Renal pelvis (tissue), 4 donors: ENCODE measurements around the gene CSTF1. TPM values are rescaled to one million over a fixed set of nuclear protein-coding genes. Genes with fewer than 3 reads are reported as not detected.

Source experiments
- DNase-seq: peaks from one replicate; pipeline ENCODE4 v3.0.0-alpha.2; 2013
- polyA plus RNA-seq, 3 donors: library from polyadenylated mRNA; unstranded; fragments of 120-200 nt; gene quantifications; one replicate each; pipeline ENCODE4 v1.2.1, GENCODE V29; 2013; ENCODE audit not compliant: insufficient read length in 3 of 3

The CSTF1 gene
- polyA plus RNA-seq, 3 donors, result 42.1 to 44.2 (median 43.1) TPM

GRCh38 chr20:56424931-56425330 is 32.5 kb downstream of the CSTF1 start:
- DNase-seq, result no peak

GRCh38 chr20:56426026-56426425 is 33.6 kb downstream of the CSTF1 start:
- no peak for DNase-seq

- DNase-seq, result no peak
Observed at GRCh38 chr20:56426926-56427325, 34.5 kb downstream of the CSTF1 start.

- no peak for DNase-seq
Observed at GRCh38 chr20:56427797-56428196, 35.4 kb downstream of the CSTF1 start.

DNA sequence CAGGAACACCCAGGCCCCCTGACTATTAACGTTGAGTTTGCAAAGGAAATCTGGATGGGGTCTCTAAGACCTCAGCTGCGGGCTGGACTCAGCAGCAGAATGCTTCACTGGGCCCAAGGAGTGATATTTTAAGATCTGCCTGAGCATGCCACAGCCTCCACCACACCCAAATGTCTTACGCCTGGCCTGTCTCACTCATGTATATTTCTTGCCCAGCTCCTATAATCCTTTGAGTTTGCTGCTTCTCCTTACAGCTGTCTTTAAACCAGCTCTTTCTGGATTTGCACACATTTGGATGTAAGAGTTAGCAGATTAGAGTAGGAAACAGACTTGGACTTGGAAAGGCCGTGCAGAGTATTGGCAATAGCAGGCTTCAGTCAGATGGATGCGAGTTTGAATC is 36.0 kb downstream of the CSTF1 start:
- DNase-seq, result no peak

GRCh38 chr20:56428881-56429280 is 36.4 kb downstream of the CSTF1 start:
- DNase-seq, result no peak

DNA sequence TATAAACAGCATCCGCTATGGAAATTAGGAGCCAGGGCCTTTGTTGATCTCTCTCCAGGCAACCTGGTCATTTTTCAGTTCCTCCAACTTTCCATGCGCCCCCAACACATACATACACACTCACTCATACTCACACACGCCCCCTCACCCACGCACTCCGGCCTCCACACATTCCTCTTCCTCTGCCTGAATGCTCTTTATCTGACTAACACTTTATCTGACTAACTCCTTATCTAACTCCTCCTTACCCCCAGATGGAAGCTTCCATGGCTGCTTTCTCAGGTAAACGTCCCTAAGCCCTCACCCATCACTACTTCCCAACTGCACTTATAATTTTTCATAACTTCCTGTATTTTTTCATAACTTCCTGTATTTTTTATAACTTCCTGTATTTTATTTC is 37.1 kb downstream of the CSTF1 start:
- DNase-seq, result no peak

DNA sequence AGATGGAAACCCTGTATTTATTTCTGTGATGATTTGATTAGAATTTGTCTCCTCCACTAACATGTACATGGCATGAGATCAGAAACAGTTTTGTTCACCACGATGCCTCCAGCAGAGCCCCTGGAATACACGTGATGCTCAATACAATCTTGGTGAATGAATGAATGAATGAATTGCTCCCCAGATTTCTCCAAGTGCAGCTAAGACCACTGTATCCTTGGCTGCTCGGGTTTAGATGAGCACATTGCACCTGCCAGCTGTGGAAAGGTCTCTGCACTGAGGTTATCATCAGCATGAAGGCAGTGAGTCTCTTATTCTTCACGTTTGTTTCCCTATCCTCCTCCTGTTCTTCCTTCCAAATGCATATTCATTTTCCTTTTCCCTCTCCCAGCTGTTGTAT is 37.5 kb downstream of the CSTF1 start:
- no peak for DNase-seq

GRCh38 chr20:56430461-56430860 is 38.0 kb downstream of the CSTF1 start:
- DNase-seq, result no peak

GRCh38 chr20:56430957-56431356 is 38.5 kb downstream of the CSTF1 start:
- no peak for DNase-seq

DNA sequence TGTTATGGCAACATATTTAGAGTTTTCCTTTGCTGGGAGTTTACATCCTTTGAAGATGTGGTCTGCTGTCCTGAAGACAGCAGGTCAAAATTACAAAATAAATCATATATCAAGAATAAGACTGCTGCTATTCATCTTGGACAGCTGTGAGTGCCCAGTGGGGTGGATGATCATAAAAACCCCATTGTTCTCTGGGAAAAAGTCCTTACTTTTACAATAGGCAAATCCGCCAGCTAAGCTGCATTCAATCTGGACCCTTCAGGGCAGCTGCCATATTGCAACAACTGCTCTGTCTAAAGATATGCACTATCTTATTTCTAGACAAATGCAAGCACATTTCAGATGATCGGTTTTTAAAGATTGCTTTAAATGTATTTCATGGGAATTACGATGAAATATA is 39.0 kb downstream of the CSTF1 start:
- no peak for DNase-seq

- DNase-seq, result no peak
Observed at GRCh38 chr20:56433221-56433879, 40.9 kb downstream of the CSTF1 start.

- no peak for DNase-seq
Observed at GRCh38 chr20:56433880-56434255, 41.4 kb downstream of the CSTF1 start.

DNA sequence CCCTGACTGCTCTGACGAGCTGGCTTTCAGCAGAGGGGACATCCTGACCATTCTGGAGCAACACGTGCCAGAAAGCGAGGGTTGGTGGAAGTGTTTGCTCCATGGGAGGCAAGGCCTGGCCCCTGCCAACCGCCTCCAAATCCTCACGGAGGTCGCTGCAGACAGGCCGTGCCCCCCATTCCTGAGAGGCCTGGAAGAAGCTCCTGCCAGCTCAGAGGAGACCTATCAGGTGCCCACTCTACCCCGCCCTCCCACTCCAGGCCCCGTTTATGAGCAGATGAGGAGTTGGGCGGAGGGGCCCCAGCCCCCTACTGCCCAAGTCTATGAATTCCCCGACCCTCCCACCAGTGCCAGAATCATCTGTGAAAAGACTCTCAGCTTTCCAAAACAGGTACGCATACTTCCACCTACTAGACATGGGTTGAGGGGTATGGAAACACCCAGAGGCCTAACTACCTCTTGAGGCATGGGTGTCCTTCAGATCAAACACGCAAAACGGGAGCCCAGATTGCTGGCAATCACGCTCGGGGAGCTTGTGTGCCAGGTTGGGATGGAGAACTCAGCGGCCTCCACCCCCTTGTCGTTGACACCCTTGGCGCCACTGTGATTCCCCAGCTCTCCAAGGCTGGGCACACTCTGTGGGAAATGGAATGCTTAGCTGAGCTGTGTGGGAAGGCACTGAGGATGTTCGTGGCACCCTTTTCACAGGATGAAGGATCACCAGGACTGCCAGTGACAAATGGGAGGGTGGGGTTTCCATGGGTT is 44.9 kb downstream of the CSTF1 start:
- no peak for DNase-seq

DNA sequence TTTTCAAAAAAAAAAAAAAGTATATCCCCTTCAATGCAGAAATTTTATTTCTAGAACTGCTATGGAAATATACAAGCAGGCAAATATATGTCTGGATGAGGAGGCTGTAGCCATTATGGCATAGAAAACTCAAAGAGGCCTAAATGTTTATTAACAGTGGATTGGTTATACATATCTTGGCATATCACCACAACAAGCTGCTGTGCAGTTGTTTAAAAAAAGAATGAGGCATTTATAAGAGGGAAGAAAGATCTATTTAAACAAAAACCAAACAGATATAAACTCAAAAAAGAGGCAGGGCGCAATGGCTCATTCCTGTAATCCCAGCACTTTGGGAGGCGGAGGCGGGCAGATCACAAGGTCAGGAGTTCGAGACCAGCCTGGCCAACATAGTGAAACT is 45.8 kb downstream of the CSTF1 start:
- DNase-seq, result no peak

DNA sequence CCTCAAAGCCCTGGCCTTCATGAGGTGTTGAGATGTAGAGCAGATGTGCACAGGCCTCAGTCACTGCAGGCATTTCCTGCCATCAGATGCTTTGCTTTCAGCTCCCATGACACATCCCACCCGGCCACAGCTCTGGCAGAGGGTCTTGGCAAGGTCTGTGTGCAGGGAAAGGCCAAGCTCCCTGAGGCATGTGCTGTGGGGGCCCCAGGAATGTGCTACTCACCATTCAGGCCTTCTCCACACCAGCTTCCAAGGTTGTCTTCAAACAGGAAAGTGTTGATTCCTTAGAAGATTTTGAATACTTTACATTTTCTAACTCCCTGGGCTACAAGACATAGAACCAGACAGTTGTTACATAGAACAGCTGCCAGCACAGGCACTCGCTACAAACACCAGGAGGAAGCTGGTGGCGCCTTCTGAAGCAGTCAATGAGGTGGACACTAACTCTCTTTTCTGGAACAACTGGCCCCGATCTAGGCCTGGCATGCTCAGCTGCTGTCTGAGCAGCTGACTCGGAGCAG is 47.4 kb downstream of the CSTF1 start:
- peak; percentile 58 for DNase-seq

DNA sequence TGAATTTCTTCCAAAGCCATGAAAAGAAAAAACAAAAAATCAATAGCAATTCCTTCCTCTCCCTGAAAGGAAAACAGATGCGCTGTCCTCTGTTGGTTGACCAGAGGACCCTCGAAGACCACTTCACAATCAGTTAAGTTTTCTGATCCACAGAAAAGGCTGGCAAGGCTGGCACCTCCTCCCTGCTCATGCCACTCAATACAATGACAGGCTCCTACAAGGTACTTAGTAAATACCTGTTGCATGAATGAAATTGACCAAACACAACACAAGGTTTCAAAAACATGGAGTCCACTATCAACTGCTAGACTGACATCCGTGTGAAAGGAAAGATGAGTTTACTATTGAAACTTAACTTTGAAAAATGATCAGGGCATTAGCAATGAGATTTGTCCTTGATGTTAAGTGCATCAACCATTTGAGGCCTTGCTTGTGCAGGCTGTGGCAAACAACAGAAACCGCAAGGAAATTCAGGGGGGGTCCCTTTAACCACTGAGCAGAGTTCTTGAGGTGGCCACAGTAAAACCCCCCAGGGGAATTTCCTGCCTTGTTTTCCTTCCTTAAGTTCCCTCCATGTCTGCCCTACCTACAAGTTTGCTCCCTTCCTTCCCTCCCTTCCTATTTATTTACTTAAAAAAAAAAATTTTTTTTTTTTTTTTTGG is 48.0 kb downstream of the CSTF1 start:
- no peak for DNase-seq

DNA sequence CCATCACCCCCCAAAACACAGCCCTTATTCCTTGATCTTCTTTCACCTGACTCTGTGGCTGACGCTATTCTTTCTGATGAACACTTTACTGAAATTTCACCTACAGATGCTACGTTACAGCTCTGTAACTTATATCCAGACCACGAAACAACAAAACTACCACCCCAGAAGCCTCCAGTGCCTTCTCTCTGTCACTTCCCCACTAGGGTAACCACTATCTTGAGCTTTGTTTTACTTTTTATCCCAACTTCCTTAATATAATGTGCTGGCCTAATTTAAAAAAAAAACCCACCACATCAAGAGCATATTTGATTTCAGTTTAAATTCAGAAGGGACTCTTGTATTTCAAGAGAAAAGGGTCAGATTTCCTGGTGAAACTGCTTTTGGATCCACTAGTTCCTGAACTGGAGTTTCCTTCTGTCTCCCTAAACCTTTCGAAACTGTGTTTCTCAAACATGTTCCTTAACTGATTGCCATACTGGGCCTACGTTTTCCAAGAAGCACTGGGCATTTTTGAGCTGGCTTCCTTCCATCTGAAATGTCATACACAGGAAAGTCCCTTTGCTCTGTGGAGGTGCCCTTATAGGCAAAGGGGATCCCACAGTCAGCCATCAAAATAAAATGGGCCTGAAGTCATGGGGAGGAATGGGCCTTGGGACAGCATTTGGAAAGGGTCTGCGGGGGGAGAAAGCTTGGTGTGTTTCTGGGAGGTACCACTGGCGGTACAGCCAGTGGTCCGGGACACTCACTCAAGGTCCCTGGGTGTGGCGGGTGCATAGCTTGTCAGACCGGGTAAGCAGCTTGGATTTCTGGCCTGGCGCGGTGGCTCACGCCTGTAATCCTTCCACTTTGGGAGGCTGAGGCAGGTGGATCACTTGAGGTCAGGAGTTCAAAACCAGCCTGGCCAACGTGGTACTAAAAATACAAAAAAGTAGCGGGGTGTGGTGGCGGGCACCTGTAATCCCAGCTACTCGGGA is 50.2 kb downstream of the CSTF1 start:
- no peak for DNase-seq

- DNase-seq, result peak; percentile 50
Observed at GRCh38 chr20:56443654-56444540, 51.5 kb downstream of the CSTF1 start.

GRCh38 chr20:56445130-56445529 is 52.7 kb downstream of the CSTF1 start:
- no peak for DNase-seq

- DNase-seq, result no peak
Observed at GRCh38 chr20:56445540-56445939, 53.1 kb downstream of the CSTF1 start.
